SK-N-SH treated with all-trans-retinoic acid at 6 μM for 48 hours (cell line): Measurements from ENCODE around the gene SBSN.
A peak's percentile ranks its signal among the peaks of the same experiment; 100 is the strongest.

ENCODE experiments used
- ATAC-seq: fragments of 200-7000 bp; cut with Tn5 transposase; 3 replicates; pipeline ENCODE4 v1.9.1; 2020; ENCODE audit warnings: mild to moderate bottlenecking, moderate library complexity
- ARNTL ChIP-seq: fragments of 450-650 bp; formaldehyde crosslinking; IDR thresholded peaks from 2 replicates; pipeline ENCODE4 v1.5.0; 2020; ENCODE audit warnings: low read depth, mild to moderate bottlenecking, moderate library complexity, borderline replicate concordance
- BACH2 ChIP-seq: fragments of 250-450 bp; sonication (Bioruptor Pico); IDR thresholded peaks from 2 replicates; pipeline ENCODE4 v1.9.0; 2021; ENCODE audit warnings: mild to moderate bottlenecking, borderline replicate concordance
- CSDC2 ChIP-seq: fragments of 250-450 bp; sonication (Bioruptor Pico); IDR thresholded peaks from 2 replicates; pipeline ENCODE4 v1.5.0; 2020; ENCODE audit warnings: mild to moderate bottlenecking, moderate library complexity
- CSRNP3 ChIP-seq: fragments of 250-450 bp; sonication (Bioruptor Pico); IDR thresholded peaks from 2 replicates; pipeline ENCODE4 v1.5.1; 2021; ENCODE audit warnings: mild to moderate bottlenecking, moderate library complexity
- ESRRG ChIP-seq: fragments of 250-450 bp; sonication (Bioruptor Pico); IDR thresholded peaks from 2 replicates; pipeline ENCODE4 v1.6.1; 2021; ENCODE audit warnings: mild to moderate bottlenecking
- GLIS3 ChIP-seq: fragments of 250-450 bp; sonication (Bioruptor Pico); IDR thresholded peaks from 2 replicates; pipeline ENCODE4 v1.5.0; 2020; ENCODE audit warnings: mild to moderate bottlenecking, moderate library complexity
- ISL1 ChIP-seq: fragments of 250-450 bp; sonication (Bioruptor Pico); IDR thresholded peaks from 2 replicates; pipeline ENCODE4 v2.1.2; 2022; ENCODE audit warnings: mild to moderate bottlenecking, moderate library complexity
- OSR1 ChIP-seq: fragments of 250-450 bp; sonication (Bioruptor Pico); IDR thresholded peaks from 2 replicates; pipeline ENCODE4 v1.8.0; 2022; ENCODE audit warnings: moderate library complexity, mild to moderate bottlenecking, inconsistent platforms
- PATZ1 ChIP-seq: fragments of 250-450 bp; sonication (Bioruptor Pico); IDR thresholded peaks from 2 replicates; pipeline ENCODE4 v1.8.0; 2020; ENCODE audit warnings: mild to moderate bottlenecking, moderate library complexity, borderline replicate concordance
- PPARA ChIP-seq: fragments of 250-450 bp; sonication (Bioruptor Pico); IDR thresholded peaks from 2 replicates; pipeline ENCODE4 v1.5.0; 2020; ENCODE audit warnings: mild to moderate bottlenecking, borderline replicate concordance
- RARB ChIP-seq: fragments of 250-450 bp; sonication (Bioruptor Pico); IDR thresholded peaks from 2 replicates; pipeline ENCODE4 v1.8.0; 2021; ENCODE audit warnings: mild to moderate bottlenecking, moderate library complexity
- SNAI2 ChIP-seq: fragments of 250-450 bp; sonication (Bioruptor Pico); IDR thresholded peaks from 2 replicates; pipeline ENCODE4 v1.5.0; 2020; ENCODE audit warnings: mild to moderate bottlenecking, moderate library complexity
- TCF4 ChIP-seq: fragments of 250-450 bp; sonication (Bioruptor Pico); IDR thresholded peaks from 2 replicates; pipeline ENCODE4 v1.8.0; 2021; ENCODE audit warnings: mild to moderate bottlenecking, moderate library complexity, borderline replicate concordance
- TOX ChIP-seq: fragments of 250-450 bp; sonication (Bioruptor Pico); IDR thresholded peaks from 2 replicates; pipeline ENCODE4 v1.8.0; 2021; ENCODE audit warnings: mild to moderate bottlenecking, moderate library complexity, borderline replicate concordance
- ZC3H10 ChIP-seq: fragments of 250-450 bp; sonication (Bioruptor Pico); IDR thresholded peaks from 2 replicates; pipeline ENCODE4 v1.5.1; 2021; ENCODE audit warnings: mild to moderate bottlenecking, moderate library complexity
- ZFP3 ChIP-seq: fragments of 250-450 bp; sonication (Bioruptor Pico); IDR thresholded peaks from 2 replicates; pipeline ENCODE4 v1.5.0; 2020; ENCODE audit warnings: mild to moderate bottlenecking, moderate library complexity
- ZFP30 ChIP-seq: fragments of 450-650 bp; formaldehyde crosslinking; IDR thresholded peaks from 2 replicates; pipeline ENCODE4 v1.5.0; 2022; ENCODE audit warnings: mild to moderate bottlenecking, moderate library complexity
- ZNF565 ChIP-seq: fragments of 450-650 bp; formaldehyde crosslinking; conservative IDR thresholded peaks from 2 replicates; pipeline ENCODE4 v1.5.0; 2020; ENCODE audit warnings: low read depth, mild to moderate bottlenecking, moderate library complexity
- ZNF70 ChIP-seq: fragments of 450-650 bp; formaldehyde crosslinking; IDR thresholded peaks from 2 replicates; pipeline ENCODE4 v1.5.0; 2020; ENCODE audit warnings: mild to moderate bottlenecking, moderate library complexity
- ZNF8 ChIP-seq: fragments of 450-650 bp; formaldehyde crosslinking; IDR thresholded peaks from 2 replicates; pipeline ENCODE4 v1.5.0; 2020; ENCODE audit warnings: mild to moderate bottlenecking, moderate library complexity
- TF ChIP-seq, protein P1 (sequence below): fragments of 250-450 bp; sonication (Bioruptor Pico); IDR thresholded peaks from 2 replicates; pipeline ENCODE4 v1.5.1; 2020; ENCODE audit warnings: low read depth, mild to moderate bottlenecking, moderate library complexity
- TF ChIP-seq, protein P2 (sequence below): fragments of 250-450 bp; sonication (Bioruptor Pico); IDR thresholded peaks from 2 replicates; pipeline ENCODE4 v1.8.0; 2021; ENCODE audit warnings: low read depth, mild to moderate bottlenecking, moderate library complexity, borderline replicate concordance

The SBSN gene

GRCh38 chr19:35510626-35510964 is 17.5 kb downstream of the SBSN start:
- TF ChIP-seq PATZ1 (CRISPR knock-in tag): no peak
- TF ChIP-seq RARB (CRISPR knock-in tag): no peak
- no peak for TF ChIP-seq ESRRG (CRISPR knock-in tag)
- TF ChIP-seq ARNTL (CRISPR knock-in tag): no peak
- no peak for TF ChIP-seq CSRNP3
- no peak for TF ChIP-seq CSDC2 (CRISPR knock-in tag)
- no peak for TF ChIP-seq ZFP30
- TF ChIP-seq GLIS3 (CRISPR knock-in tag): no peak
- no peak for TF ChIP-seq ZNF70
- TF ChIP-seq ZNF8 (CRISPR knock-in tag): no peak
- no peak for TF ChIP-seq SNAI2 (CRISPR knock-in tag)
- TF ChIP-seq ZFP3 (CRISPR knock-in tag): no peak
- no peak for TF ChIP-seq ZNF565 (CRISPR knock-in tag)
- peak; percentile 5; the same call in 2 of the 3 replicates for ATAC-seq

DNA sequence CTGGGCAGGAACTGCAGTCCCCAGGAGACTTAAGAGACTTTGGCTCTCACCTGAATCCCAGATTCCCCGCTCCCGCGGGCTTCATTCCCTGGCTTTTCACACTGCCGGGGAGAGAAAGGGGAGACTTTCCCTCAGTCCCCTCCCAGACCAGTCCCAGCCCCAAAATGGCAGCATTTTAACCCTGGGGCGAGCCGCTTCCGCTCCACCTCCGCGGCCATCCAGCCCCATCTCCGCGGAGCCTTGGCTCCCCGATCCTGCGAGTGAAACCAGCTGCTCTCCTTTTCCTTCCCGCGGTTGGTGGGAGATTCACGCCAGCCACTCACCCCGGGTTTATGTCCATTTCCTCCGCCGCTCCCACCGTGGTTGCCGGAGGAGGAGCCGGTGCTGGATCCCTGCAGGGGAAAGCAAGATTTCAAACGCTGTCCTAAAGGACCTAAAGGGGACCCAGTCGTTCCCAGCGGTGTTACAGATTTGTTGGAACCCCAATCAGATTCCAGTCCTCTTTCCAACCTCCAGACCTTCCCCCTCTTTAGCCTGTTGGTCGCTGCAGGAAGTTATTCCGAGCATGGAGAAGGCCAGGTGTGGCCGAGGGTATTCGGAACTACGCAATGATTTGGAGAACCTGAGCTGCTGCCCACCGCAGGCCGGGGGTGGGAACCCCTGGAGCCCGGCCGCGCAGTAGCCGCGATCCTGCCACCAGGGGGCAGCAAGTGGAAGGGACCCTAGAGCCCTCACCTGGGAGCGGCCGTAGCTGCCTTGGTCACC is 18.1 kb downstream of the SBSN start:
- peak; percentile 78 for ATAC-seq
- no peak for TF ChIP-seq ESRRG (CRISPR knock-in tag)
- TF ChIP-seq CSRNP3: no peak
- TF ChIP-seq, protein P1, sequence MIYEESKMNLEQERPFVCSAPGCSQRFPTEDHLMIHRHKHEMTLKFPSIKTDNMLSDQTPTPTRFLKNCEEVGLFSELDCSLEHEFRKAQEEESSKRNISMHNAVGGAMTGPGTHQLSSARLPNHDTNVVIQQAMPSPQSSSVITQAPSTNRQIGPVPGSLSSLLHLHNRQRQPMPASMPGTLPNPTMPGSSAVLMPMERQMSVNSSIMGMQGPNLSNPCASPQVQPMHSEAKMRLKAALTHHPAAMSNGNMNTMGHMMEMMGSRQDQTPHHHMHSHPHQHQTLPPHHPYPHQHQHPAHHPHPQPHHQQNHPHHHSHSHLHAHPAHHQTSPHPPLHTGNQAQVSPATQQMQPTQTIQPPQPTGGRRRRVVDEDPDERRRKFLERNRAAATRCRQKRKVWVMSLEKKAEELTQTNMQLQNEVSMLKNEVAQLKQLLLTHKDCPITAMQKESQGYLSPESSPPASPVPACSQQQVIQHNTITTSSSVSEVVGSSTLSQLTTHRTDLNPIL (CRISPR knock-in tag): no peak
- TF ChIP-seq, protein P2, sequence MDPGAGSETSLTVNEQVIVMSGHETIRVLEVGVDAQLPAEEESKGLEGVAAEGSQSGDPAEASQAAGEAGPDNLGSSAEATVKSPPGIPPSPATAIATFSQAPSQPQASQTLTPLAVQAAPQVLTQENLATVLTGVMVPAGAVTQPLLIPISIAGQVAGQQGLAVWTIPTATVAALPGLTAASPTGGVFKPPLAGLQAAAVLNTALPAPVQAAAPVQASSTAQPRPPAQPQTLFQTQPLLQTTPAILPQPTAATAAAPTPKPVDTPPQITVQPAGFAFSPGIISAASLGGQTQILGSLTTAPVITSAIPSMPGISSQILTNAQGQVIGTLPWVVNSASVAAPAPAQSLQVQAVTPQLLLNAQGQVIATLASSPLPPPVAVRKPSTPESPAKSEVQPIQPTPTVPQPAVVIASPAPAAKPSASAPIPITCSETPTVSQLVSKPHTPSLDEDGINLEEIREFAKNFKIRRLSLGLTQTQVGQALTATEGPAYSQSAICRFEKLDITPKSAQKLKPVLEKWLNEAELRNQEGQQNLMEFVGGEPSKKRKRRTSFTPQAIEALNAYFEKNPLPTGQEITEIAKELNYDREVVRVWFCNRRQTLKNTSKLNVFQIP (CRISPR knock-in tag): no peak
- TF ChIP-seq BACH2 (CRISPR knock-in tag): no peak
- no peak for TF ChIP-seq ARNTL (CRISPR knock-in tag)
- no peak for TF ChIP-seq ZNF565 (CRISPR knock-in tag)
- TF ChIP-seq ZNF8 (CRISPR knock-in tag): no peak
- no peak for TF ChIP-seq TOX (CRISPR knock-in tag)
- TF ChIP-seq TCF4: no peak
- TF ChIP-seq ISL1 (CRISPR knock-in tag): no peak
- TF ChIP-seq, all 23 proteins: peak for 0

DNA sequence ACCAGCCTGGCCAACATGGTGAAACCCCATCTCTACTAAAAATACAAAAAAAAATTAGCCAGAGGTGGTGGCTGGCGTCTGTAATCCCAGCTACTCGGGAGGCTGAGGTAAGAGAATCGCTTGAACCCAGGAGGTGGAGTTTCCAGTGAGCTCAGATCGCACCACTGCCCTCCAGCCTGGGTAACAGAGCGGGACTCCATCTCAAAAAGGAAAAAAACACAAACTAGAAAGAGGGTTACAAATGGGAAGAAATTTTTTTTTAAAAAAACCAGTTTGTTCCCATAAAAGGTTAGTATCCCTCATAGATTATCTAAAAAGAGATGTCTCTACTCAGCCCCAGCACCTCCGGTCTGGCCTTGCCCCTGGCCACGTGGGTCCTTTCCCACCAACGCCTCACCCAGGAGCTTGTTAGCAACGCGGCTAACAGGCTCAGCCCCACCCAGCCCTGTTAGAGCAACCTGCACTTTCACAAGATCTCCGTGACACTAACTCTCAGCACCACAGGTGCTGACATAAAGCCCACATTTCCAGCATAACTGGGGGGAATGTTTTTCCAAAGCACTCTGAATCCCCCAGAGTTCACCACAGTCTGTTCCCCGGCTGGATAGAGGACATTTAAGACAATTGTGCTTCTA is 19.0 kb downstream of the SBSN start:
- TF ChIP-seq, protein P1 (CRISPR knock-in tag): no peak
- TF ChIP-seq GLIS3 (CRISPR knock-in tag) (no peak), SNAI2 (CRISPR knock-in tag) (no peak), ZNF565 (CRISPR knock-in tag) (no peak), OSR1 (CRISPR knock-in tag) (no peak), ISL1 (CRISPR knock-in tag) (no peak), ZFP30 (no peak), PPARA (CRISPR knock-in tag) (no peak), CSDC2 (CRISPR knock-in tag) (no peak), PATZ1 (CRISPR knock-in tag) (no peak), ZC3H10 (CRISPR knock-in tag) (no peak), TCF4 (no peak), ZNF8 (CRISPR knock-in tag) (no peak), ZFP3 (CRISPR knock-in tag) (no peak), ARNTL (CRISPR knock-in tag) (no peak)
- TF ChIP-seq, protein P2 (CRISPR knock-in tag): no peak
- no peak for ATAC-seq
